DMS79 (cell line): ENCODE measurements around the gene CAPN12.

Source experiments
- DNase-seq: peaks from one replicate; lab custom pipeline; 2025; lab: John Stamatoyannopoulos, UW

Gene CAPN12

DNA sequence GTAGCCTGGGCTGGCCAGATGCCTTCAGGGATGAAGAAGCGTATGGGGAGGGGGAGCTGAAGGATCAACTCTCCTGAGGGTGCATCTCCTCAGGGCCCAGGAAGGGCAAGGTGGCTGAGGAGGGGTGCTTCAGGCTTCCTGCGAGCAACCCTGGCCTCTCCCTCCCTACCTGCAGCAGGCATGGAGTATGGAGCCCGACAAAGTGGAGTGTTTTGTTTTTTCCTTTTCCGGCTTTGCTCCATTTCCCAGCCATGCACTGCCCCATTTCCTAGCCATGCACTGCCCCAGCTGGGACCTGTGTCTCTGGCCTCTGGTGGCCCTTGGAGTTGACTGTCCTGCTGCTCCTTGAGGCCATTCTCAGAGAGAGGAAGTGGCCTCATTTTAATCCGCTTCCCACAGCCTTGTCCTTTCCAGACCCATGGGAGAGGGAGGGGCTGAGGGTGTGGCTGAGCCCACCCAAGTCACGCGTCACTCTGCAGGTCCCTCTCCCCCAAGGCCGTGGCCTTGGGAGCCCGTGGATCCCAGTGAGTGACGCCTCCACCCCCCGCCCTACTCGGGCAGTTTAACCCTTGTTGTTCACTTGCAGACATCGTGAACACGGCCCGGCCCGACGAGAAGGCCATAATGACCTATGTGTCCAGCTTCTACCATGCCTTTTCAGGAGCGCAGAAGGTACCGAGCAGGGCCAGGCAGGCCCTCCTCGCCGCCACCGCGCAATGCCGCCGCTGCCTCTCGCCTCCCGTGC, 34.4 kb downstream of the CAPN12 start:
- DNase-seq: no peak

DNA sequence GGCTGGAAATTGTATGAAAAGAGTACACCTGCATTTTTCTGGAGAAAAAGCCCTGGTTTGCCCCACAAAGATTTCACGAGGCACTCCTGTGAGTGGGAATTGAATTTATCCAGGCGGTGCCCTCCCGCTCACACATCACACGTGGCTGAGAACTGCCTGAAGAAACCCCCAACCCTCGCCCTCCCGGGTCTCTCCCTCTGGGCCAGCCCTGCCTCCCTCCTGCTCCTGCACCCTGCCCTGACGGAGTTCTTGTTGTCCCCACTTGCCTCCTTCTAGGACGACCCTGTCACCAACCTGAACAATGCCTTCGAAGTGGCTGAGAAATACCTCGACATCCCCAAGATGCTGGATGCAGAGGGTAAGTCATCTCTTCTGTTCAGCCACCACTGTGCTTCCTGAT, 35.2 kb downstream of the CAPN12 start:
- DNase-seq: no peak

DNA sequence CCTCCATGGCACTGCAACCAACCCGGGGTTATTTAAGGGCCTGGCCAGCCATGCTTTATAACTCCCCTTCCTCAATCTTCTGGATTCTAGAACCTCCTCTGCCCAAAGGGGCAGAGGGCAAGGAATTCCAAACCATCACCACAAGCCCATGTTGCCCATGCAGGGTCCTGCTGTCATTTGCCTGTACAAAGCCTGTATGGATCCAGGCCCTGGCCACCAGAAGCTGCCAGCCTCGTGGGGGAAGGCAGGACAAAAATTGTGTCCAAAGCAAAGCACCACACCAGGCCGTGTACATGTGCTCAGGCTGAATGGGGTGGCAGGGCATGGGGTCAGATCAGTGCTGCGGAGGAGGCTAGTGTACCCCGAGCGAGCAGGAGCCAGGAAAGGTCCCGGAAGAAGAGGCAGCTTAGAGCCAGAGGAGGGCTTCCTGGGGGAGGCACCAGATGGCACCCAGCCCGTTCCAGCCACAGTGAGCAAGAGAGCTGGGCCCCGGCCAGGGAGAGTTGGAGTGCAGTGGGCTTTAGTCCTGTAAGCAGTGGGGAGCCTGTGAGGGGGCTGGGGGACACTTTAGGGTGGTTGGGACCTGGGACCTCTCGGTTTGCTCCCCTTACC, 35.8 kb downstream of the CAPN12 start:
- no peak for DNase-seq

DNA sequence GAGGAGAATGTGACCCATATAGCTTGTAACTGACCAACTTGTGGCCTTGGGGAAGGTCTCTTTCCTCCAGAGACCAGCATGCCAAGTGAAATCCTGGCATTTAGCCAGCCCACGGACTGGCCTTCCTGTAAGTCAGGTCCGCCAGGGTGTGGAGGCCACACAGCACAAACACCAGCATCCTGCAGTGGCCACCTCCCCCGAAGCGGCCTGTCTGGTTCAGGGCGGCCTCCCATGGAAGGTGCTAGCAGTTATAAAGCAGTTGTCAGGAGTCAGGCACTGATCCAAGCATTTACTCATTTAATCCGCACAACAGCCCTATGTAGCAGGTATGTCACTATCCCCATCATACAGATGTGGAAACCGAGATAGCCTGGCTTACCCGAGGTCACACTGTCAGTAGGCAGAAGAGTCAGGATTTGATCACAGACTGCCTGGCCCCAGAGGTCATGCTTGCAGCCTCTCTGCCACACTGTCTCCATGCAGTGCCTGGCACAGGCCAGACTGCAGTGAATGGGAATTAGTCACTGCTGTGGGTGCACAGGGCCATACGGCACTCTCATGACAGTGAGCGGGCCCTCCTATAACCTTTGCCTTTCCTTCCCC, 36.7 kb downstream of the CAPN12 start:
- DNase-seq: no peak

DNA sequence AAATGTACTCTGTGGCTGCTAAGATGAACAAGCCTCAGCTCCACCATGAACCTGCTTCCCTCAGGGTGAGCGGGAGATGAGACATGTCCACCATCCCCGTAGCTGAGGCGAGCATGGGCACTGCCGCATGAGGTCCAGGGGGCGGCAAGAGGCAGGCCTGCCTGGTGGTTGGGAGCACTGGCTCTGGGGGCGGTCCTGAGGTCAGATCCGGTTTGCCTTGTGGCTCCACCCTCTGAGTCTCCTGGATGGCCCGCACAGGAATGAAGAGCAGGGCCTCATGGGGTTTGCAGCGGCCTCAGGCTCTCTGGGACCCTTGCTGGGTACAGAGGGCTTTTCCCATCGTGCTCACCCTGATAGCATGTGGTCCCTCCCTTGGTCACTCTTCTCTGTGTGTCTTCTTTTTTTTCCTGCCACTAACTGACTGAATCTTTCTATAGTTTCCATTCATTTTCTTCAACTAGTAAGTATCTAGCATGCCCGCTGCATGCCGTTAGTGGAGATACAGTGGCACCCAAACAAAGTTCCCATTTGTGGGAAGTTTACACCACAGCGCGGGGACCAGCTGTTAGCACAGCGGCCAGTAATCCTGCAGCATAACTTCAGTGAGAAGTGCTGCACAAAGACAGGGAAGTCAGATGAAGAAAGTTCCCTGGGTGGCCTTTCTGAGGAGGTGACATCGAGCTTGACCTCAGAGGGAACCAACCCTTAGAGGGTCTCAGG, 37.3 kb downstream of the CAPN12 start:
- DNase-seq: no peak

DNA sequence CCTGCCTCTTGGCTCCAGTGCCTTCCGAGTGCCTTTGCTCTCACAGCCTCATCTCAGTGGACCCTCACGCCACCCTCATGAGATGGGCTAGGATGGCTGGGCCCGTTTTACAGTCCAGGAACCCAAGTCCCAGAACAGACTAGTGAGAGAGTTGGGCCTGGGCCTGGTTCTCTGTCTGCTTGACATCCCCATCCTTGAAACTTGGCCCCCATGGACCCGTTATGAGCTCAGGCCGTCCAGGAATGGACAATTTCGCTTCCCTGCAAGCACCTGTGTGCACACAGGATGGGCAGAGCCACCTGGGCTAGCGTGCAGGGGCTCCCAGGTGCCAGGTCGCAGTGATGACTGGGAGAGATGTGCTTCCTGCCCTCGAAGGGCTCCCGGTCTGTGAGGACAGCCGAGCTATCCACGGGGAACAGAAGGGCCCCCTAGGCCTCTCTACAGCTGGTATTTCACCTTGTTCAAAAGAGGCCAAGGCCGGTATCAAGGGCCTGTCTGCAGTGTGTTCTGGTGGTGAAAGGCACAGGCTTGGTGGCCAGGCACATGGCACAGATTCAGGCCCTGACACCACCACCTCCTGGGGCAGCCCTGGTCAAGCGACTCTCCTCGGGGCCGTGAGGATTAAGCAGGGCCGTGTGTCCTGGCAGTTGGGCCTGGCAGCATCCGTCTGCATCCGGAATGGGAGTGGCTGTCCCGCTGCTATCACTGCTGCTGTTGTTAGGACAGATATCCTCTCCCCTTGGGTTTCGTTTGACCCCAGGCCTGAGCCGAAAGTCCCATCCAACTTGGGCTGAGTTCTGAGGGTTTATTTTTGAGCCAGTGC, 38.9 kb downstream of the CAPN12 start:
- DNase-seq: no peak

DNA sequence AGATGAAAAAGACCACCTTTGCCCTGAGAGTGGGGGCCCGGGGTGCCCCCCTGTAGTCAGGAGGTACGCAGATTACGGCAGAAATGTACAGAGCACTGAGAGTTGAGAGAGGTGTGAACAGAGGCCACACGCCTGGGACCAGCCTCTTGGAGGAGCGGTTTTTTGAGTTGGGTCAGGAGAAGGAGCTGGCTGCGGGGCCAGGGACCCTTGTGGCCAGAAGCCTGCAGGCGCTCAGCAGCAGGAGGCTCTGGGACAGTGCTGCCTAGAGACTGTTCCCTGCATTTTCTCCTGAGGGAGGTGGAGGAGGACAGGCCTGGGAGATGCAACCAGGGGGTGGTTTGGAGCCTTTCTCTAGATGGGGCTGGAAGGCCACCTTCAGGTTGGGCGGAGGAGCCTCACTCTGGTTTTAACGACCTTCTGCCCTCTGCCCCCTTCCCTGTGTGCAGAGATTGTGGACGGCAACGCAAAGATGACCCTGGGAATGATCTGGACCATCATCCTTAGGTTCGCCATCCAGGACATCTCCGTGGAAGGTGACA, 39.7 kb downstream of the CAPN12 start:
- DNase-seq: no peak

DNA sequence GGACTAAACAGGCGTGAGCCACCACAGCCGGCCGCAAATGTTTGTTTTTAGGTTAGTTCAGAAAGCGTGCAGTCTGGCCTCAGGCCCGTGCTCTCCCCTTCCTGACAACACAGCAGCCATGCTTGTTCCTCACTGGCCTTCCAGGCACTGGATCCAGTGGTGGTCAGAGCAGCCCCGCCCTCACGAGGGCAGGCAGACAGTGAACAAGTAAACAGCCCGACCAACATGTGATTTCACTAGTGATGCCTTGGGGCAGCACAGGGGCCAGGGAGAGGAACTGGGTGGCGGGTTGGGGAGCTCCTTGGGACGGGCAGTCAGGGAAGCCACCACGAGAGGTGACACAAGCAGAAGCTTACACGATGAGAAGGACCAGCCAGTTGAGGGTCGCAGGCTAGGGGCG, 40.8 kb downstream of the CAPN12 start:
- no peak for DNase-seq

DNA sequence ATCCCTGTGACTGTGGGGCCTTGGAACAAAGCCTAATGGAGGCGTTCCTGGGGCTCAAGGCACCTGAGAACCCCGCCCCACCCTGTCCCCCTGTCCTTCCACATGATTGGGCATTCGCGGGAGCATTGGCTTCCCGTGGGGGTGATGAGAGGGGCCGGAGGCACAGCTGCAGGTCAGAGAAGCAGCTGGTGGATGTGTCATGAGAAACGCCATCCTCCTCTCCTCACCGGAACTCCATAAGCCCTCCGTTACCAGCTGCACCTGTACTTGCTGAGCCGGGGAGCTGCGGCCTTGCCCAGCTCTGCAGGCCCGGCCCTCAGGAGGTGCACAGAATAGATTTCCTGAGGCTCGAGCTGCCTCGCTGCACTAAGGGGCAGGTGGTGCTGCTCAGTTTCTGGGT, 42.0 kb downstream of the CAPN12 start:
- DNase-seq: no peak

DNA sequence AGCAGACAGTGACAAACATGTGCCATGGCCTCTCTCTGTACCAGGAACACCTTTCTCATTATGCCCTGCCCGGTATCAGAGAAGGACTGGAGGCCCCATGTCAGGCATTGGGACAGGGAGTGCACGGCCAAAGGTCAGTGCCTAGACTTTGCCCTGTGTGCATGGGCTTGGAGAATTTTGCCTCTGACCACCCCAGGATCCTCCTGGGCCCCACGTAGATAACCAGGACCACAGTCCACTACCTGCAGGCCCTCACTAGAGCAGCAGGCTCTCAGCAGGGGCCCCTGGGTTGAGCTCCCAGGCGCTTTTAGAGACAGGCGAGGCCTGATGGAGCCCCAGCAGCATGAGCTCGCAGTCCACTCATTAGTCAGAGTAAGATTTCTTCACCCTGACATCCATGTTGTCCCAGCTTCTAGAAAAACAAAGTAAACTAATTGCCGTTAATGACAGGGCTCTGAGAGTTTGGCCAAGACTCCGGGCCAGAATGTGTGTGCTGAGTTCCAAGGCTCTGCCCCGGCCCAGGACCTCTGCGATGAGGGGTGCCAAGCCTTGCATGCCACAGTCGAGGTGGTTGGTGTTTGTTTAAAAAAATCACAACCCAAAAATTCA, 42.7 kb downstream of the CAPN12 start:
- no peak for DNase-seq

DNA sequence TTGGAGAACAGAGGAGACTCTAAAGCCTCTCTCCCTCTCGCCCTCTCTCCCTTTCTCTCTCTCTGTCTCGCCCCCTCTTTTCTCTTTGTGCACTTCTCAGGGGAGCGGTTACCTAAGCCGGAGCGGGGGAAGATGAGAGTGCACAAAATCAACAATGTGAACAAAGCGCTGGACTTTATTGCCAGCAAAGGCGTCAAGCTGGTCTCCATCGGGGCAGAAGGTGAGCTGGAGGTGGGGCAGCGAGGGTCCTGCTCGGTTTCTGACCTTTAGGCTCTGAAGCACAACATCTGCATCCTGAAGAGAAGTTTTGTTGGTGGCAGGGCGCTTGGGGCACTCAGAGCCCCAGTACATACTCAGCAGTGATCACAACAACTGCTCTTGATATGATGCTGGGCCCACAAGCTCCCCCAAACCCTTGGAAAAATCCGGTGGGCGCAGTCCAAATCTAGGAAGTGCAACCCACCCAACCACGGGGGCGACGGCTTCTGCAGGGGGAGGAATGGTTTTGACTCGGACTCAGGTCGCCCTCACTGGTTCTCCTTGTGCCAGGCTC, 43.3 kb downstream of the CAPN12 start:
- no peak for DNase-seq

DNA sequence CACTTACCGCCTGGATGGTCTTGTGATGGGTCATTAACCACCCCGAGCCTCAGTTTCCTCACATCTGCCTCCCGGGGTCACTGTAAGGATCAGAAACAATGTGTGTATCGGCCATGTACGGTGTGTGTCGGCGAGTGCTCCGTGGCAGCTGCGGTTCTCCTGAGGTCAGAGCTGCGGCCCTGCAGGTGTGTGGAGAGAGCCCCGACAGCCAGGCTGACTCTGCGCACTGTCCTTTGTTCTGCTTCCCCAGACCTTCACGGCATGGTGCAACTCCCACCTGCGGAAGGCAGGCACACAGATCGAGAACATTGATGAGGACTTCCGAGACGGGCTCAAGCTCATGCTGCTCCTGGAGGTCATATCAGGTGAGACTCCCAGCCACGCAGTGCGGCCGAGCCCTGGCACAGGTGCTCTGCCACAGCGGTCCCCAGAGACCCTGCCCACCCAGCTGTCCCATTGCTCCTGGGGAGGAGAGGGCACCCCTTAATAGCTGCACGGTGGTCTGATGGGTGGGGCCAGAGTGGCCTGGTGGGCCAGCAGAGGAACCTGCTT, 43.8 kb downstream of the CAPN12 start:
- DNase-seq: no peak

DNA sequence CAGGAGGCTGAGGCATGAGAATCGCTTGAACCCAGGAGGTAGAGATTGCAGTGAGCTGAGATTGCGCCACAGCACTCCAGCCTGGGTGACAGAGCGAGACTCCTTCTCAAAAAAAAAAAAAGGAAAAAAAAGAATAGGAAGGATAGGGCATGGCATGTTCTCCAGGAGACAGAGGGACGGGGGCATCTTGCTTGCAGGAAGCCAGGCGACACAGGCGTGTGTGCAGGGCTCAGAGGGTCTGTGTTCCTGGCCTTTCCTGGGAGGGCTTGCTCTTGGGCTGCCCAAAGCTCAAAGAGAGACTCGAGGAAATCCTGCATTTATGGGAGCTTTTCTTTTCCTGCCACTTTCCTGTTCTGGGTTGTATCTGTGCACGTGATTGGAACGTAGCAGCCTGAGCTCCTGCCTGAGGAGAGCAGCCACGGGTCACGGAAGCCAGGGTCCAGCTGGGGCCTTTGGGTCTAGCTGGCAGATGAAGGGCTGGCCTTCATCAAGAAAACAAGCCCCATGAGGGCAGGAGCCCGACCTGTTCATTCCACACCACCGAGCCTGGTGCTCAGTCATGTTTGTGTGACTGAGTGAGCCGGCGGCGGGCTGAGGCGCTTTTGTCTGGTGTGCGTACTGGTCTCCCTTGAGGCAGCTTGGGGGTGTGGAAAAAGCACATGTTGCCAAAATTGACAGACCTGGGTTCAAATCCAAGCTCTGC, 44.5 kb downstream of the CAPN12 start:
- no peak for DNase-seq

DNA sequence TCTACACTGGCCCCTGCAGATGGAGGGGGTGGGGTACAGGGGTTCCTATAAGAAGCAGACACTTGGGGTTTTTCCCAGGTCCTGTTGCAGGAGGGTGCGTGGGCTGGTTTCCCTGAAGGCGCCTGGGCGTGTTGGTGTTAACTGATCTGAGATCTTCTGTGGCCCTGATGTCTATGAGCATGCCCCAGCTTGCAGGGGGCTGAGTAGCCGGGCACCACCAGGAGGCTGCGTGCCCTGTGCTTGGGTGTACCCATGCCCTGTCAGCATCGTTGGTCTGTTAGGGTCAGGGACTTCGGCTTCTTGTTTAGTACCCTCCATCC, 45.3 kb downstream of the CAPN12 start:
- DNase-seq: no peak

DNA sequence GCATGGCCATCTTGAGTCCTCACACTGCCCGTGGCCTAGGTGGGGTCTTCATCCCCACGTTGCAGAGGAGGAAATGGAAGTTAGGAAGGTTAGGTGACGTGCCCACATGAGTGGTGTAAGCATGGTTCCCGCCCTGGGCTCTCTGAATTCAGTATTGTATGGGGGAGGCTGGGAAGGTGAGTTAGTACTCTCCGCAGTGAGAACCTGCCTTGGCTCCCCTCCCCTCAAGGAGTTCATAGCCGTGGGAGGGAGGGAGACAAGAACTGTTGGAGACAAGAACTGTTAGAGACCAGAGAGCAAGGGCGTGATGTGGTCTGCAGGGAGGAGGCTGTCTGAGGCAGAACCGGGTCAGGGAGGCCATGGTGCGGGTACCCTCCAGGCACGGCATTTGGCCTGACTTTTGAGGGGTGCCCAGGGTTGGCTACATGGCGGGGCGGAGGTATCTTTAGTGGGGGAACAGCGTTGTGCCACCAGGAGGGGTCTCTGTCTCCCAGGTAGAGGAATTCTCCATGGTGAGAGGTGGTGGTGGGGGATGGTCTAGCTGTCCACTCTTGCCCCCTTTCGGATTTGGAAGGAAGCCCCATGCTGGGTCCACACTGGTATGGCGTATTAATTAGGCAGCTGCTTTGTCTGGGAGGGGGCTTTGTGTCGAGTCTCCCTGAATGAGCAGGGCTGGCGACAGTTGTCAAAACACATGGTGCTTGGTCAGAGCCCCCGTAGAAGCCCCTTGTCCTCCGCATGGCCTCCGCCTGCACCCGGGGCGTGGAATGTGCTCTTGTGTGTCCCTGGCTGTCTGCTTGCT, 45.8 kb downstream of the CAPN12 start:
- no peak for DNase-seq

DNA sequence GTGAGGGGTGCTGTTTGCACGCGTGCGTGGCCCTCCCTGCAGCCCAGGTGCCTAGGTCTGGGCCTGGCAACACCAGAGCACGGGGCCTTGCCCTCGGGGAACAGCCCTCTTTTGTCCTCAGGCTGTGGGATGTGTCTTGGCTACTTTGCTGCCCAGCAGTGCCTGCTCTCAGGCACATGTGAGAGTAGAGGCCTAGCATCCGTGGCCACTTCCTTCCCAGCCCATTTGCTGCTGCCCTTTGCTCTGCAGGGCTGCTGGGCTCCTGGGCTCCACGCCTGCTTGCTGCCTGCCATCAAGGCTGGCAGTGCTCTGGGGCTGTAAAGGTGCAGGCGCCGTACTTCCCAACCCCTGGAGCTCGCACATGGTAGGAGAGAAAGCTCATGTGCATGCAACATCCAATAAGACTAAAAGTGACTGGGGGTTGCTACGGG, 46.6 kb downstream of the CAPN12 start:
- no peak for DNase-seq

DNA sequence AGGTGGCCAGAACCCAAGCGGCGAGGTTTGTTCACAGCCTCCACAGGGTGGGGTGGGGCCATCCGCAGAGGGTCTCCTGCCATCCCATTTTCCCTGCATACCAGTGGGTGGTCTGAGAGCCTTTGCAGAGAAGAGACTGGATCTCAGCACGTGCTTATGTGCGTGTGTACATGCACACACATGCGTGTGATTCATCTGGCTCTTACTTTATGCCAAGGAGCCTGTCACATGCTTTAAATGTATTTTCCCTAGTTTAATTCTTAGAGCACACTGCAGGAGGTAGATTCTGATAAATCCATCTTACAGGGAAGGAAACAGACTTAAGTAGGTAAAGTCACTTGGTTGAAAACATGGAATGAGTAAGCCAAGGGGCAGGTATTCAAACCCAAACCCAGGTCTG, 47.1 kb downstream of the CAPN12 start:
- DNase-seq: no peak

DNA sequence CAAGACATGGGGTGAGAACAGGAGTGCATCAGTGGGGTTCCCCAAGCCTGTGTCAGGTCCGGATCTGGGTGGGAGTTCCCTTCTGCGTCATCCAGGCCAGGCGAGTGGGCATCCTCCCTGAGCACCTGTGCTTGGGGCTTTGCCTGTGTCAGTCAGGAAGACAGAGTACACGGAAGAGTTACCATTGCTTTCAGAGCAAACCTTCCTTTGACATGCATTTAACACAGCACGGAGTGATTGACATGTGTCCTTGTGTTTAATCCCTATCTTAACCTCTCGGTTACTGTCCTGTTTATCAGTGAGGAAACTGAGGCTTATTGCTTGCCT, 47.6 kb downstream of the CAPN12 start:
- DNase-seq: no peak
